Measurements from ENCODE around the gene CSF1.

DNA sequence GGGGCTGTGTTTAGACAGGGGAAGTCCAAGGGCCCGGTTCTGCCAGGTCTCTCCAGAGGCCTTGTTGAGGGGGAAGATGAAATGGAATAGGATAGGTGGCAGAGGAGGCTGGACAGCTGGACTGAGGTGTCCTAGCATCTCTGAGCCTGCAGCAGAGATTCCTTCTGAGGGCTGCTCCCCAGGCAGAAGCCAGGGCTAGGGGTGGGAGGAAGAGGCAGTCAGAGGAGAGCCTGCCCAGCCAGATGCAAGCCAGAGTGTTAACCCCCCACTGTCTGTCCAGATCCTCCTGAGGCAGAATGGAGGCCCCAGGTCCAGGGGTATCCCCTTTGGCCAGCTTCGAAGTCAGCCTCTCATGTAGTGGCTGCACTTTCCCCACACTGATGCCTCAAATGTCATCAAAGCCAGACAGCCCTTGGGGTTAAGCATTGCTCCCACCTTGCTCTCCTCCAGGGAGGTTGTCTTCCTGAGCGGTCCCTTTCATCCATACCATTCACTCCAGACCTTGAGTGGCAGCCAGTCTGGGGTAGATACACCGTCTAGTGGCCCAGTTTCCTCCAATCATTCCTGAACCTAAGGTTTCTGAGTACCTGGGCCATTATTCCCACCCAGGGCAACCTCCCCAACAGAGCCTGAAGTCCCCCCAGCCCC is 1.7 kb downstream of the CSF1 start:
- no peak for TF ChIP-seq POLR2A (IDR thresholded peaks at IDR 0.05)
- TF ChIP-seq, protein P1, sequence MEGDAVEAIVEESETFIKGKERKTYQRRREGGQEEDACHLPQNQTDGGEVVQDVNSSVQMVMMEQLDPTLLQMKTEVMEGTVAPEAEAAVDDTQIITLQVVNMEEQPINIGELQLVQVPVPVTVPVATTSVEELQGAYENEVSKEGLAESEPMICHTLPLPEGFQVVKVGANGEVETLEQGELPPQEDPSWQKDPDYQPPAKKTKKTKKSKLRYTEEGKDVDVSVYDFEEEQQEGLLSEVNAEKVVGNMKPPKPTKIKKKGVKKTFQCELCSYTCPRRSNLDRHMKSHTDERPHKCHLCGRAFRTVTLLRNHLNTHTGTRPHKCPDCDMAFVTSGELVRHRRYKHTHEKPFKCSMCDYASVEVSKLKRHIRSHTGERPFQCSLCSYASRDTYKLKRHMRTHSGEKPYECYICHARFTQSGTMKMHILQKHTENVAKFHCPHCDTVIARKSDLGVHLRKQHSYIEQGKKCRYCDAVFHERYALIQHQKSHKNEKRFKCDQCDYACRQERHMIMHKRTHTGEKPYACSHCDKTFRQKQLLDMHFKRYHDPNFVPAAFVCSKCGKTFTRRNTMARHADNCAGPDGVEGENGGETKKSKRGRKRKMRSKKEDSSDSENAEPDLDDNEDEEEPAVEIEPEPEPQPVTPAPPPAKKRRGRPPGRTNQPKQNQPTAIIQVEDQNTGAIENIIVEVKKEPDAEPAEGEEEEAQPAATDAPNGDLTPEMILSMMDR (IDR thresholded peaks at IDR 0.05) = no peak
- no peak for TF ChIP-seq POLR2AphosphoS5 (IDR thresholded peaks at IDR 0.05)
- TF ChIP-seq EP300 (IDR thresholded peaks at IDR 0.05) = no peak
